Measurements from ENCODE around the gene RXFP3. TPM values are rescaled to one million over a fixed set of nuclear protein-coding genes. Genes with fewer than 3 reads are reported as not detected.

RXFP3 gene
- total and polyA plus RNA-seq, 2 of the 8 experiments (the other 6 are each of a cell fraction or from before 2014, with no cell fraction given), result 0.15 TPM; not detected in 1

- TF ChIP-seq, protein P1, sequence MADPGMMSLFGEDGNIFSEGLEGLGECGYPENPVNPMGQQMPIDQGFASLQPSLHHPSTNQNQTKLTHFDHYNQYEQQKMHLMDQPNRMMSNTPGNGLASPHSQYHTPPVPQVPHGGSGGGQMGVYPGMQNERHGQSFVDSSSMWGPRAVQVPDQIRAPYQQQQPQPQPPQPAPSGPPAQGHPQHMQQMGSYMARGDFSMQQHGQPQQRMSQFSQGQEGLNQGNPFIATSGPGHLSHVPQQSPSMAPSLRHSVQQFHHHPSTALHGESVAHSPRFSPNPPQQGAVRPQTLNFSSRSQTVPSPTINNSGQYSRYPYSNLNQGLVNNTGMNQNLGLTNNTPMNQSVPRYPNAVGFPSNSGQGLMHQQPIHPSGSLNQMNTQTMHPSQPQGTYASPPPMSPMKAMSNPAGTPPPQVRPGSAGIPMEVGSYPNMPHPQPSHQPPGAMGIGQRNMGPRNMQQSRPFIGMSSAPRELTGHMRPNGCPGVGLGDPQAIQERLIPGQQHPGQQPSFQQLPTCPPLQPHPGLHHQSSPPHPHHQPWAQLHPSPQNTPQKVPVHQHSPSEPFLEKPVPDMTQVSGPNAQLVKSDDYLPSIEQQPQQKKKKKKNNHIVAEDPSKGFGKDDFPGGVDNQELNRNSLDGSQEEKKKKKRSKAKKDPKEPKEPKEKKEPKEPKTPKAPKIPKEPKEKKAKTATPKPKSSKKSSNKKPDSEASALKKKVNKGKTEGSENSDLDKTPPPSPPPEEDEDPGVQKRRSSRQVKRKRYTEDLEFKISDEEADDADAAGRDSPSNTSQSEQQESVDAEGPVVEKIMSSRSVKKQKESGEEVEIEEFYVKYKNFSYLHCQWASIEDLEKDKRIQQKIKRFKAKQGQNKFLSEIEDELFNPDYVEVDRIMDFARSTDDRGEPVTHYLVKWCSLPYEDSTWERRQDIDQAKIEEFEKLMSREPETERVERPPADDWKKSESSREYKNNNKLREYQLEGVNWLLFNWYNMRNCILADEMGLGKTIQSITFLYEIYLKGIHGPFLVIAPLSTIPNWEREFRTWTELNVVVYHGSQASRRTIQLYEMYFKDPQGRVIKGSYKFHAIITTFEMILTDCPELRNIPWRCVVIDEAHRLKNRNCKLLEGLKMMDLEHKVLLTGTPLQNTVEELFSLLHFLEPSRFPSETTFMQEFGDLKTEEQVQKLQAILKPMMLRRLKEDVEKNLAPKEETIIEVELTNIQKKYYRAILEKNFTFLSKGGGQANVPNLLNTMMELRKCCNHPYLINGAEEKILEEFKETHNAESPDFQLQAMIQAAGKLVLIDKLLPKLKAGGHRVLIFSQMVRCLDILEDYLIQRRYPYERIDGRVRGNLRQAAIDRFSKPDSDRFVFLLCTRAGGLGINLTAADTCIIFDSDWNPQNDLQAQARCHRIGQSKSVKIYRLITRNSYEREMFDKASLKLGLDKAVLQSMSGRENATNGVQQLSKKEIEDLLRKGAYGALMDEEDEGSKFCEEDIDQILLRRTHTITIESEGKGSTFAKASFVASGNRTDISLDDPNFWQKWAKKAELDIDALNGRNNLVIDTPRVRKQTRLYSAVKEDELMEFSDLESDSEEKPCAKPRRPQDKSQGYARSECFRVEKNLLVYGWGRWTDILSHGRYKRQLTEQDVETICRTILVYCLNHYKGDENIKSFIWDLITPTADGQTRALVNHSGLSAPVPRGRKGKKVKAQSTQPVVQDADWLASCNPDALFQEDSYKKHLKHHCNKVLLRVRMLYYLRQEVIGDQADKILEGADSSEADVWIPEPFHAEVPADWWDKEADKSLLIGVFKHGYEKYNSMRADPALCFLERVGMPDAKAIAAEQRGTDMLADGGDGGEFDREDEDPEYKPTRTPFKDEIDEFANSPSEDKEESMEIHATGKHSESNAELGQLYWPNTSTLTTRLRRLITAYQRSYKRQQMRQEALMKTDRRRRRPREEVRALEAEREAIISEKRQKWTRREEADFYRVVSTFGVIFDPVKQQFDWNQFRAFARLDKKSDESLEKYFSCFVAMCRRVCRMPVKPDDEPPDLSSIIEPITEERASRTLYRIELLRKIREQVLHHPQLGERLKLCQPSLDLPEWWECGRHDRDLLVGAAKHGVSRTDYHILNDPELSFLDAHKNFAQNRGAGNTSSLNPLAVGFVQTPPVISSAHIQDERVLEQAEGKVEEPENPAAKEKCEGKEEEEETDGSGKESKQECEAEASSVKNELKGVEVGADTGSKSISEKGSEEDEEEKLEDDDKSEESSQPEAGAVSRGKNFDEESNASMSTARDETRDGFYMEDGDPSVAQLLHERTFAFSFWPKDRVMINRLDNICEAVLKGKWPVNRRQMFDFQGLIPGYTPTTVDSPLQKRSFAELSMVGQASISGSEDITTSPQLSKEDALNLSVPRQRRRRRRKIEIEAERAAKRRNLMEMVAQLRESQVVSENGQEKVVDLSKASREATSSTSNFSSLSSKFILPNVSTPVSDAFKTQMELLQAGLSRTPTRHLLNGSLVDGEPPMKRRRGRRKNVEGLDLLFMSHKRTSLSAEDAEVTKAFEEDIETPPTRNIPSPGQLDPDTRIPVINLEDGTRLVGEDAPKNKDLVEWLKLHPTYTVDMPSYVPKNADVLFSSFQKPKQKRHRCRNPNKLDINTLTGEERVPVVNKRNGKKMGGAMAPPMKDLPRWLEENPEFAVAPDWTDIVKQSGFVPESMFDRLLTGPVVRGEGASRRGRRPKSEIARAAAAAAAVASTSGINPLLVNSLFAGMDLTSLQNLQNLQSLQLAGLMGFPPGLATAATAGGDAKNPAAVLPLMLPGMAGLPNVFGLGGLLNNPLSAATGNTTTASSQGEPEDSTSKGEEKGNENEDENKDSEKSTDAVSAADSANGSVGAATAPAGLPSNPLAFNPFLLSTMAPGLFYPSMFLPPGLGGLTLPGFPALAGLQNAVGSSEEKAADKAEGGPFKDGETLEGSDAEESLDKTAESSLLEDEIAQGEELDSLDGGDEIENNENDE (IDR thresholded peaks at IDR 0.05; ENCODE audit: insufficient replicate concordance, low read length), result no peak
- no peak for TF ChIP-seq SUZ12 (IDR thresholded peaks at IDR 0.05; ENCODE audit: low read length)
These were observed 40.1 kb downstream of the RXFP3 start (continued) for GRCh38 chr5:33976307-33976706.
